ENCODE measurements around the gene PIGU. TPM values are rescaled to one million over a fixed set of nuclear protein-coding genes. Genes with fewer than 3 reads are reported as not detected.

Gene PIGU
- total and polyA plus RNA-seq, 2 donors (not counting 1 experiment from before 2014, with no cell fraction given) = 6.4 to 42.6 TPM

DNA sequence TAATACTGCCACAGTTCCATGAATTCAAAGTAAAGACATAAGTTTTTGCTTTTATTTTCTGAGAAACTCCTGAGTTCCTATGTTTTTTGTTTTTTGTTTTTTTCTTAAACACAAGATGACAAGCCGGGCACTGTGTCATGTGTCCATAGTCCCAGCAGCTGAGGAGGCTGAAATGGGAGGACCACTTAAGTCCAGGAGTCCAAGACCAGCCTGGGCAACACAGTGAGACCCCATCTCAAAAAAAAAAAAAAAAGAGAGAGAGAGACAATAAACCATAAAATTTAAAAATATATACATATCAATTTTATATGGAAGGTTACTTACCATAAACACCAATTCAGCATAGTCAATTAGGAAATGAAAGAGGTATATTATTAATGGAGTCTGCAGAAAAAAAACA, 31.9 kb downstream of the PIGU start:
- H3K4me1 ChIP-seq (ENCODE audit: control insufficient read depth, extremely low read depth, insufficient read depth, low read length) = peaks cover 2% of the 10 kb centered on the region

DNA sequence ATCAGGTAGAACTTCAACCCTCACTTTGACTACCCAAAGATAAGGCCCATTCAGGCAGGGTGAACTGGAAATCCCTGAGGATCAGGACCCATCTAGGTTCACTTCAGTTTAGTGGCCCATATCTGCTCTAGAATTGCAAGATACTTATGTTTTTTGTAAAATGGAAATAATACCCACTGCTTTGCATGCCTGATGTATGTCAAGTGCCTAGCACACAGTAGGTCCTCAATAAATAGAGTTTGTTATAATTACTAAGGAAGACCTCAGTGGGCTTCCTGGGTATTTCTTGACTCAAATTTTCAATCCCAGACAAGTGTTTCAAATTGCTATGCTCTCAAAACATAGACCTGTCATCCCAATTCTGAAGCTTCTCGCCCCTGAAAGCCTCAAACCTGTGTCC, 32.5 kb downstream of the PIGU start:
- Histone ChIP-seq H3K9me3 (ENCODE audit: control insufficient read depth, insufficient read depth, low read depth, low read length) (no peaks in the 10 kb centered on the region), H3K27me3 (ENCODE audit: control insufficient read depth, insufficient read depth, low read length) (no peaks in the 10 kb centered on the region), H3K4me3 (replicated peaks in 1 of 4; ENCODE audit: control extremely low read depth in 1 of 4, insufficient read depth in 1 of 4, low read depth in 3 of 4, low read length in 4 of 4) (no peak overlapping the region), H3K9ac (ENCODE audit: insufficient read depth, low read length) (no peak overlapping the region), H3K4me1 (ENCODE audit: control insufficient read depth, extremely low read depth, insufficient read depth, low read length) (peaks cover 2% of the 10 kb centered on the region), H3K79me2 (ENCODE audit: control insufficient read depth, insufficient read depth, low read length) (no peaks in the 10 kb centered on the region), H3K27ac (ENCODE audit: insufficient read depth, low read length) (no peak overlapping the region), H3K4me2 (ENCODE audit: extremely low read depth, insufficient read depth, low read length) (no peak overlapping the region), H2AFZ (ENCODE audit: low read length) (no peak overlapping the region), H3K36me3 (ENCODE audit: control insufficient read depth, insufficient read depth, low read length) (no peaks in the 10 kb centered on the region), H4K20me1 (ENCODE audit: control insufficient read depth, extremely low read depth, insufficient read depth, low read length) (no peaks in the 10 kb centered on the region)
- no peak for TF ChIP-seq EZH2 (IDR thresholded peaks at IDR 0.05; ENCODE audit: low read length, missing control alignments)
- TF ChIP-seq, protein P1, sequence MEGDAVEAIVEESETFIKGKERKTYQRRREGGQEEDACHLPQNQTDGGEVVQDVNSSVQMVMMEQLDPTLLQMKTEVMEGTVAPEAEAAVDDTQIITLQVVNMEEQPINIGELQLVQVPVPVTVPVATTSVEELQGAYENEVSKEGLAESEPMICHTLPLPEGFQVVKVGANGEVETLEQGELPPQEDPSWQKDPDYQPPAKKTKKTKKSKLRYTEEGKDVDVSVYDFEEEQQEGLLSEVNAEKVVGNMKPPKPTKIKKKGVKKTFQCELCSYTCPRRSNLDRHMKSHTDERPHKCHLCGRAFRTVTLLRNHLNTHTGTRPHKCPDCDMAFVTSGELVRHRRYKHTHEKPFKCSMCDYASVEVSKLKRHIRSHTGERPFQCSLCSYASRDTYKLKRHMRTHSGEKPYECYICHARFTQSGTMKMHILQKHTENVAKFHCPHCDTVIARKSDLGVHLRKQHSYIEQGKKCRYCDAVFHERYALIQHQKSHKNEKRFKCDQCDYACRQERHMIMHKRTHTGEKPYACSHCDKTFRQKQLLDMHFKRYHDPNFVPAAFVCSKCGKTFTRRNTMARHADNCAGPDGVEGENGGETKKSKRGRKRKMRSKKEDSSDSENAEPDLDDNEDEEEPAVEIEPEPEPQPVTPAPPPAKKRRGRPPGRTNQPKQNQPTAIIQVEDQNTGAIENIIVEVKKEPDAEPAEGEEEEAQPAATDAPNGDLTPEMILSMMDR (conservative IDR thresholded peaks at IDR 0.05 in 1 of 2, IDR thresholded peaks at IDR 0.05 in 1 of 2; ENCODE audit: low read depth in 1 of 2, low read length in 2 of 2) = no peak
- DNase-seq (ENCODE audit: low read depth in 2 of 2) = no peak

More for the DNA sequence above, 31.9 kb downstream of the PIGU start:
- no peak for TF ChIP-seq EZH2 (IDR thresholded peaks at IDR 0.05; ENCODE audit: low read length, missing control alignments)
- TF ChIP-seq, protein P1 (conservative IDR thresholded peaks at IDR 0.05 in 1 of 2, IDR thresholded peaks at IDR 0.05 in 1 of 2; ENCODE audit: low read depth in 1 of 2, low read length in 2 of 2) = no peak
- Histone ChIP-seq H3K9ac (ENCODE audit: insufficient read depth, low read length) (no peak overlapping the region), H3K79me2 (ENCODE audit: control insufficient read depth, insufficient read depth, low read length) (no peaks in the 10 kb centered on the region), H3K27ac (ENCODE audit: insufficient read depth, low read length) (no peak overlapping the region), H3K36me3 (ENCODE audit: control insufficient read depth, insufficient read depth, low read length) (no peaks in the 10 kb centered on the region), H2AFZ (ENCODE audit: low read length) (no peak overlapping the region), H3K9me3 (ENCODE audit: control insufficient read depth, insufficient read depth, low read depth, low read length) (no peaks in the 10 kb centered on the region), H4K20me1 (ENCODE audit: control insufficient read depth, extremely low read depth, insufficient read depth, low read length) (no peaks in the 10 kb centered on the region), H3K27me3 (ENCODE audit: control insufficient read depth, insufficient read depth, low read length) (no peaks in the 10 kb centered on the region), H3K4me3 (replicated peaks in 1 of 4; ENCODE audit: control extremely low read depth in 1 of 4, insufficient read depth in 1 of 4, low read depth in 3 of 4, low read length in 4 of 4) (no peak overlapping the region), H3K4me2 (ENCODE audit: extremely low read depth, insufficient read depth, low read length) (no peak overlapping the region)
- no peak for DNase-seq (ENCODE audit: low read depth in 2 of 2)

DNA sequence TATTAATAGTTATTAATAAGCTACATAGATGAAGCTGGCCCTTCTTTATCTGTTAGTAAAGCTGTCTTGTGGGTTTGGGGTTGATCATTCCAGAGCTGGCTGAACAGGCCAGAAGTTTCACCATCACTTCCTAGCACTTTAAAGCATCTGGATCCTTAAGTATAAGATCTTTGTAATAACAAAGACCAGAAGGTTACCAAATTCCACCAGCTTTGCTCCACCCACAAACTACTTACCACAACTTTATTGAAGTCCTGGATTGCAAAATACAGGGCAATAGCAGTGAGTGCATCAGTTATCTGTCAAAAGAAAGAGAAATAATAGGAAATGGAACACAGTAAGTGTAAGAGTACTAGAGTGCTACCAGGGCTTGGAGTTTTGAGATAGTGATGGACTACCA, 33.0 kb downstream of the PIGU start:
- no peaks in the 10 kb centered on the region for H3K36me3 ChIP-seq (ENCODE audit: control insufficient read depth, insufficient read depth, low read length)
- no peaks in the 10 kb centered on the region for H3K79me2 ChIP-seq (ENCODE audit: control insufficient read depth, insufficient read depth, low read length)
- no peaks in the 10 kb centered on the region for H3K27me3 ChIP-seq (ENCODE audit: control insufficient read depth, insufficient read depth, low read length)
- no peak for TF ChIP-seq EZH2 (IDR thresholded peaks at IDR 0.05; ENCODE audit: low read length, missing control alignments)
- H3K27ac ChIP-seq (ENCODE audit: insufficient read depth, low read length) = no peak overlapping the region
- DNase-seq (ENCODE audit: low read depth in 2 of 2) = peak; percentile 63 to 89
- peaks cover 2% of the 10 kb centered on the region for H3K4me1 ChIP-seq (ENCODE audit: control insufficient read depth, extremely low read depth, insufficient read depth, low read length)
- H2AFZ ChIP-seq (ENCODE audit: low read length) = no peak overlapping the region
- H3K4me2 ChIP-seq (ENCODE audit: extremely low read depth, insufficient read depth, low read length) = no peak overlapping the region
- H3K9ac ChIP-seq (ENCODE audit: insufficient read depth, low read length) = no peak overlapping the region
- H3K4me3 ChIP-seq (replicated peaks in 1 of 4; ENCODE audit: control extremely low read depth in 1 of 4, insufficient read depth in 1 of 4, low read depth in 3 of 4, low read length in 4 of 4) = no peak overlapping the region
- no peaks in the 10 kb centered on the region for H3K9me3 ChIP-seq (ENCODE audit: control insufficient read depth, insufficient read depth, low read depth, low read length)
- no peaks in the 10 kb centered on the region for H4K20me1 ChIP-seq (ENCODE audit: control insufficient read depth, extremely low read depth, insufficient read depth, low read length)
